GM19193 (cell line): ENCODE data around the gene SEMA6B.

Experiments
- POLR2A ChIP-seq: IDR thresholded peaks from 4 replicates; pipeline ENCODE4 v1.6.1; 2011; ENCODE audit not compliant: insufficient read depth, insufficient read length; ENCODE audit errors: extremely low read depth

SEMA6B gene

DNA sequence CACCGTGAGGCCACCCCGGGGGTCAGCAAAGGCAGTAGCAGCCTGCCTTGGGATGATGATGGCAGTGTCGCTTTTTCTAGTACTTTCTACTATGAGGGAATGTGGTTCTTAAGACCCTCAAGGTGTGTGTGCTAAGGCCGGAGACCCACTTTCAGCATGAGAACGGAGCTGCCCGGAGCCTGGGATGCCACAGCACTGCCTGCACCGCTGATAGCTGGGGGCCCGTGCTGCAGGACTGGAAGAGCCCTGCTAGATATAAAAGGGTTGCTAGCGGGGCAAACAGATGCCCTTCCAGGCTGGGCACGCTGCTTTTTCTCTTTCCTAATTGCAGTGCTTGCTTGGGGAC is 55.7 kb downstream of the SEMA6B start:
- no peak for TF ChIP-seq POLR2A

DNA sequence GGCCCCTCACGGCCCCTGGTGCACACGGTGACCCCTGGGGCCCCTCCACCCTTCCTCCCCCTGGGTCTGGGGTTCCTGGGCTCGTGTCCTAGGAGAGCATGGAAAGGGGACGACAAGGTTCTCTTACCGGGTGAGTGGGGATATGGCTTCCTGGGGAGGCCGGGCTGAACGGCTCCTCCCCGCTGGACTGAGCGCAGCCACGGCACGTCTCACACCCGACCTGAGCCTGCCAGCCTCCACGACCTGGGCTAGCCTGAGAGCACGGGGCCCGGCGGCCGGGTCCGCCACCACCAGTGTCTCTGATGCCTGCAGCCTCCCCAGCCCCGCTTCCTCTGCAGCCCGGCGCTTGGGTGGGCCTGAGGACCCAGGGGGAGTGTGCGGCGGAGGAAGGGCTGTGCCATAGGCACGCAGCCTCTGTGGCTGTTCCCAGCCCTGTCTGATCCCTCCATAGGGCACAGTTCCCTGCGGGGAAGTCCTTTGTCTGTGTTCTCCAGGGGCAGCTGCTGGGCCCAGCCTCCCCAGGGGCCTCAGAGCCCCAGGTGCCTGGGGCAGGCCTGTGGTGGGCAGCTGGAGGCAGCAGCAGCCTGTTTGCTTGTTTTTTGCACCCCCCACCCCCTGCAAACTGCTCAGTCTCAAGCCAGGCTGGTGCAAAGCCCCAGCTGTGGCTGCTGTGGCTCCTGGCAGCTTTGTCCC is 56.2 kb downstream of the SEMA6B start:
- no peak for TF ChIP-seq POLR2A

DNA sequence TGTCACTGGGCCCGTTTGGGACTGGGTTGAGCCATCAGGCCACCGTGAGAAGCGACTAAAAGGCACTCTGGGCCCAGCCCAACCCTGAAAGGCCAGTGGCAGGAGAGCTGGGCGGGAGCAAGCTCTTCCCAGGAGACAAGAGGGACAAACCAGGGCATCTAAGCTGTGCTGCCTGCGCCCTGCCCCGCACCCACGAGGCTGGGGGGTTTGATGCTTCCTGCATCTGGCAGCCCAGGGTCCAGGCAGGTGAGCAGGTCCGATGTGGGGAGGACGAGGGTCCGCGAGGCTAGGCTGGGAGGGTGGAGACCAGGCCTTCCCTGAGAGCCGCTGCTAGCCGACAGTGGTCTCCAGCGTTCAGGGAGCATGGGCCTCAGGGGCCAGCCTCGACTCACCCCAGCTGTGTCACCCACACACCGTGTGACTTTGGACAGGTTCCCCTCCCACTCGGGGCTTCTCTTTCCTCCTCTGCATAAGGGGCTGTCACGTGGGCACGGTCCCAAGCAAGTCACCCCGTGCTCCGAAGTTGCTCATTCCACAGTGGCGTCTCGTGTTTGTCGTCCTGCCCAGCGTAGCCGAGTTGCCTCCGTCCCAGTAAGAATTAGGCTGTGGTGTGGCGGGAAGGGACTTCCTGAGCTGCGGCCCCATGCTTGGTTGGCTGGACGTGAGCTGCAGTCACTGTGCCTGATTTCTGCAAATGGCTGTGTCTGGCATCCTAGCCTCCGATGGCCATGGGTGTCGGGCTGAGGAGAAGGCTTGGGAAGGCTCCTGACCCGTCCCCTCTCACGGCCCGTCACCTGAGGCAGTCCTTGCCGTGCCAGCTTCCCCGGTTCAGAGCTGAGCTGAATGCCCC is 57.0 kb downstream of the SEMA6B start:
- no peak for TF ChIP-seq POLR2A

DNA sequence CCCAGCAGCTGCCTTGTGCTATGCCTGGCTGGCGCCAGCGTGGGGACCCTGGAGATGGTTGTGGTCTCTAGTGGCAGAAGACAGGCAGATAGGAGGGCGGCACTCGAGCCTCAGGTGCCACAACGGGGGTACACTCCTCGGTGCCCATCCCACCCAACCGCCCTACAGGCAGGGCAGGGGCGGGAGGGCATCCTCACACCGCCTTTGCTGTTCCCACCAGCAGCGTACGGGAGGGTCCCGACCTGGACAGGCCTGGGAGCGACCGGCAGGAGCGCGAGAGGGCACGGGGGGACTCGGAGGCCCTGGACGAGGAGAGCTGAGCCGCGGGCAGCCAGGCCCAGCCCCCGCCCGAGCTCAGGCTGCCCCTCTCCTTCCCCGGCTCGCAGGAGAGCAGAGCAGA is 57.8 kb downstream of the SEMA6B start:
- no peak for TF ChIP-seq POLR2A

DNA sequence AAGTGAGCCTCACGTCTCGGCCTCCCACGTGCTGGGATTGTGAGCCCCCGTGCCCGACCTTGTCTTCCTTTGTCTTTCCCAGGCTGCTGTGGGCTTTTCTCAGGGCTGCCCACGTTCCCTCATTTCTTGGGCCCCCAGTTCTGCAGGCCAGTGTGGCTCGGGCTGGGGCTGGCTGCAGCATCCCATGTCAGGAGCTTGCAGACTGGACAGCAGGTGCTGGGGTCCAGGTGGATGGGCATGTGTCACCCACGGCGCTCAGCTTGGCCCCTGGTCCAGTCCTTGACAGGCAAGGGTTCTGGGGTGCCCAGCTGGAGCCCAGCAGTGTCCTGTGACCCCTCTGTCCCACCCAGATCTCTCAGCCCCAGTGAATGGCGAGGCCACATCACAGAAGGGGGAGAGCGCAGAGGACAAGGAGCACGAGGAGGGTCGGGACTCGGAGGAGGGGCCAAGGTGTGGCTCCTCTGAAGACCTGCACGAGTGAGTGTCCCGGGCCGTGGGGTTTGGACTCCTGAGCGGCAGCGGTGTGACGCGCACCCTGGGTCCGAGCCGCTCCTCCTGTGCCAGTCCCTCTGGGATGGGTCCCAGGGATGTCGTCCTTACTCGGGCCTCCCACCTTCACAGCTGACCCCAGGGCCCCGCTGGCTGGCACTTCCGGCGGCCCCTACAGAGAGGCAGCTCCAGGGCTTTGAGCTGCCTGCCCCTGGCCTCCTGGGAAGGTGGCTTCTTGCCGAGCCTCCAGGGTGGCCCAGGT is 58.5 kb downstream of the SEMA6B start:
- no peak for TF ChIP-seq POLR2A

DNA sequence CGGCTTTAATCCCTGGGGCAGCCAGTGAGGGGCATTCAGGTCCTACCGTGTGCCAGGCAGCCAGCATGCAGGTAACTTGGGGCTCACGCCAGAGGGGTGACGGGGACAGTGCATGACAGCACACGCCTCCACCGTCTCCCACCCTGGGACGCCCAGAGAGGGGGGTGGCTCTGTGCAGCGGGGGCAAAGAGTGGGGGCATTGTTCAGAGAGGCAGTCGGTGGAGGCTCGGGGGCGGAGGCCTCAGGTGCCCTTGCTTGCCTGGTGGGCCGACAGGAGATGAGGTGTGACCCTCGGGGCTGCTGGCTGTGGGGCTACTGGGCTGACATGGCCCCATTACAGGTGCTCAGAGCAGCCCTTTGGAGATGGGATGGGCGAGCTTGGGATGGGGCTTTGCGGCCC is 59.6 kb downstream of the SEMA6B start:
- no peak for TF ChIP-seq POLR2A

DNA sequence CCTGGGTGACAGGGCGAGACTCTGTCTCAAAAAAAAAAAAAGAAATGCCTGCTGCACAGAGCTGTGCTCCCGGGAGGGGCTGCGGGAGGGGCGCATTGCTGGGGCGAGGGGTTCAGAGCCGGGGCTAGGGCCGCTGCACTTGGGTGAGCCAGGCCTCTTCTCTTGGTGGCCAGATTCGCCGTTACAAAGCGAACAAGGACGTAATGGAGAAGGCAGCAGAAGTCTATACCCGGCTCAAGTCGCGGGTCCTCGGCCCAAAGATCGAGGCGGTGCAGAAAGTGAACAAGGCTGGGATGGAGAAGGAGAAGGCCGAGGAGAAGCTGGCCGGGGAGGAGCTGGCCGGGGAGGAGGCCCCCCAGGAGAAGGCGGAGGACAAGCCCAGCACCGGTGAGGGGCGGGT is 60.2 kb downstream of the SEMA6B start:
- TF ChIP-seq POLR2A = no peak

DNA sequence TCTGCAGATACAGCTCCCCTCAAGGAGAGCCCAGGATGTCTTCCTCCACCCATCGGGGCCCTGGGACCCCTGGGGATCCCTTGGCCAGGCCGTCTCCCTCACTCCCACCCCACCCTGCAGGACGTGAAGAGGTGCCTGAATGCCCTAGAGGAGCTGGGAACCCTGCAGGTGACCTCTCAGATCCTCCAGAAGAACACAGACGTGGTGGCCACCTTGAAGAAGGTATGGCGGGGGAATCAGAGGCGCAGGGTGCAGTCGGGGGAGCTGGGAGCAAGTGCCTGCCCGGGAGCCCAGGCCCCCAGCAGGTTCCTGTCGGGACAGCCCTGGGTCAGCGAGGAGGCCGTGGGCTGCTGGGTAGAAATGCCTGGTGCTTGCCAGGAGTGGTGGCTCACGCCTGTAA is 60.8 kb downstream of the SEMA6B start:
- no peak for TF ChIP-seq POLR2A

DNA sequence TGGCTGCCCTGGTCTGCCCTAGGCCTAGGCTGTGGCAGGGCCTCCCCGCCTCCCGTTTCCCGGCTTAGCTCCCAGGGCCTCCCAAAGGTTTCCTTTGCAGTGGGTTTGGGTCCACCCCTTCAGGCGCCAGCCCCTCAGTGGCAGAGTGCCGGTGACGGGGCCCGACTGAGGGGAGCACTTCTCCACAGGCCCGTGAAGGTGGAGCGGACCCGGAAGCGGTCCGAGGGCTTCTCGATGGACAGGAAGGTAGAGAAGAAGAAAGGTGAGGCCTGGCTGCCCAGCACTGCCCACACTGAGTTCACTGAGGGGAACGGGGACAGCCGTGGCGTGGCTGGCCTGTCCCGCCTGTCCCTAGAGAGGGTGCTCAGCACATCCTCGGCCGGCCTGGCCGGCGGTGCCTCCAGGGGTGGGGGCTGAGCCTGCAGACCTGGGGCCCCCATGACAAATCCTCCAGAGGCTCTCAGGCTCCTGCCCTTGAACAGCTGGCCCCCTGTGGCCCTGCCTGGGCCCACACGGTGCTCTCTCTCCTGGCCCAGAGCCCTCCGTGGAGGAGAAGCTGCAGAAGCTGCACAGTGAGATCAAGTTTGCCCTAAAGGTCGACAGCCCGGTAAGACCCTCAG is 61.6 kb downstream of the SEMA6B start:
- TF ChIP-seq POLR2A = no peak

DNA sequence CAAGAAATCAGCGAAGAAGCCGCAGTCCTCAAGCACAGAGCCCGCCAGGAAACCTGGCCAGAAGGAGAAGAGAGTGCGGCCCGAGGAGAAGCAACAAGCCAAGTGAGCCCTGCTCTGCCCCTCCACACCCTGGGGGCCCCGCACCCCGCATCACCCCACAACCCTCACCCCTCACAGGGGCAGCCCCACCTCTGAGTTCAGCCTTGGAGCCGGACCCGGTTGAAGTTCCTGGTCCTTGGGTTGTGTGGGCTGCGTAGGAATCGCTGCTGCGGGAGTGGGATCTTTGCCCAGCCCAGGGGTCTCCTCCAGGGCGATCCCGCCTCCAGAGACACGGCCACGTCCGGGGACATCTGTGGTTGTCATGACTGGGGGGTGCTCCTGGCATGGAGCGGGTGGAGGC is 63.2 kb downstream of the SEMA6B start:
- no peak for TF ChIP-seq POLR2A

DNA sequence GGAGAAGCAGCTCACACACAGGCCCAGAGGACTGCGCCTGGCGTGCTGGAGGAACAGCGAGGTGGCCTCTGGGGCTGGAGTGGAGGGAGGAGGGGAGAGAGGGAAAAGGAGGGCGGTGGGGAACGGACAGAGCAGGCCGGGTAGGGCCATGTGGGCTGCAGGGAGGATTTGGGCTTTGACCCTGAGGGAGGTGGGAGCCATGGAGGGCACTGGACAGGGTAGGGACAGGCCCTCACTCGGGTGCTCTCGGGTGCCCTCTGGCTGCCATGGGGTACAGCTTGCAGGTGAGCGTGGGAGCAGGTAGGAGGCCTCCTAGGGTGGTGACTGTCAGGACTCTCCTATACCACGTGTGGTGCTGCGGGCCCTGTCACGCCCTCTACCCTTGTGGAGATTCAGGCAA is 64.0 kb downstream of the SEMA6B start:
- TF ChIP-seq POLR2A = no peak

DNA sequence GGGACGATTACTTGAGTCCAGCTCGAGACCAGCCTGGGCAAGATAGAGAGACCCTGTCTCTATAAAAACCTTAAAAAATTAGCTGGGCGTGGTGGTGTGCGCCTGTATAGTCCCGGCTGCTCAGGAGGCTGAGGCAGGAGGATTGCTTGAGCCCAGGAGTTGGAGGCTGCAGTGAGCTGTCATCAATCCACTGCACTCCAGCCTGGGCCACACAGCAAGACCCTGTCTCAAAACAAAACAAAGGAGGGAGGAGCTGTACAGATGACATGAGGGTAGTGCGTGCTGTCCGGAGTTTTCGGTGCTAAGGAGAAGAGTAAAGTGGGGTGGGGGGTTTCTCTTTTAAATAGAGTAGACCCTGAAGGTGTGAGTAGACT is 64.8 kb downstream of the SEMA6B start:
- TF ChIP-seq POLR2A = no peak

DNA sequence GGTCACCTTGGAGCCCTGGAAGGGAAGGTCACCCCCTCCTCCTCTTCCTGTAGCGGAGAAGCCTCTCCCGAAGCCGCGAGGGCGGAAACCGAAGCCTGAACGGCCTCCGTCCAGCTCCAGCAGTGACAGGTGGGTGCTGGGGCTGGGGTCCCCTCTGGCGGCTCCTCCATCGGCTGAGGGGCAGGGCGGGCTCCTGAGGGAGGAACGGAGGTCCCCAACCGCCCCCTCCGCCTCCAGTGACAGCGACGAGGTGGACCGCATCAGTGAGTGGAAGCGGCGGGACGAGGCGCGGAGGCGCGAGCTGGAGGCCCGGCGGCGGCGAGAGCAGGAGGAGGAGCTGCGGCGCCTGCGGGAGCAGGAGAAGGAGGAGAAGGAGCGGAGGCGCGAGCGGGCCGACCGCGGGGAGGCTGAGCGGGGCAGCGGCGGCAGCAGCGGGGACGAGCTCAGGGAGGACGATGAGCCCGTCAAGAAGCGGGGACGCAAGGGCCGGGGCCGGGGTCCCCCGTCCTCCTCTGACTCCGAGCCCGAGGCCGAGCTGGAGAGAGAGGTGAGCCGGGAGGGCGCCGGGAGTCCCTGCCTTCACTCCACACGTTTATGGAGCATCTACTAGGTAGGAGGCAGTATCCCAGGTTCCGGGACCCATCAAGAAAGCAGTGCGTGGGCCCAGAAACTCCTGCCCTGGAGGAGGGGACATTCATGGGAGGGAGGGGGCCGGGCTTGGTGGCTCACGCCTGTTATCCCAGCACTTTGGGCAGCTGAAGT is 65.4 kb downstream of the SEMA6B start:
- no peak for TF ChIP-seq POLR2A

DNA sequence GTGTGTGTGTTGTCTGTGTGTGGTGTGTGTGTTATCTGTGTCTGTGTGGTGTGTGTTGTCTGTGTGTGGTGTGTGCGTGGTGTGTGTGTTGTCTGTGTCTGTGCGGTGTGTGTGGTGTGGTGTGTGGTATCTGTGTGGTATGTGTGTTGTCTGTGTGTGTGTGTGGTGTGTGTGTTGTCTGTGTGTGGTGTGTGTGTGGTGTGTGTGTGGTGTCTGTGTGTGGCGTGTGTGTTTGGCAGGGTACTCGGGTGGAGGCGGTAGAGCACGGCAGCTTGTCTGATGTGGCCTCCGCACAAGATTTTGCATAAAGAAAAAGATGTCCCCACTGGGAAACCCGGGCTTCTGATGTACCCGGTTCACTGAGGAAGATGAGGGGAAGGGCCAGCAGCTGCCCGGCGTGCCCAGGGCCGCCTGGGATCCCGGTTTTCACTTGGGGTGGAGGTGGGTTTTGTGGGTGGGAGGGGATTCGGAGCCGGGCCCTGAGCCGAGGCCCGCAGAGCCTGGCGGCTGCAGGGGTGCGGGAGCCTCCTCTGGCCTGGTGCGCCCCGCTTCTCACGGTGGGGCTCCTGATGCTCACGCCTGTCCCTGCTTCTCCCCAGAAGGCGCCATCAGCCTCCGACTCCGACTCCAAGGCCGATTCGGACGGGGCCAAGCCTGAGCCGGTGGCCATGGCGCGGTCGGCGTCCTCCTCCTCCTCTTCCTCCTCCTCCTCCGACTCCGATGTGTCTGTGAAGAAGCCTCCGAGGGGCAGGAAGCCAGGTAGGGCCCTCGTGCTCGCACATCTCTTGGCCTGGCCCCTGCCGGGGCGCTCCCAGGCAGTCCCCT is 66.2 kb downstream of the SEMA6B start:
- TF ChIP-seq POLR2A = no peak
